ENCODE measurements around the gene SLC9A7.

SLC9A7 gene

DNA sequence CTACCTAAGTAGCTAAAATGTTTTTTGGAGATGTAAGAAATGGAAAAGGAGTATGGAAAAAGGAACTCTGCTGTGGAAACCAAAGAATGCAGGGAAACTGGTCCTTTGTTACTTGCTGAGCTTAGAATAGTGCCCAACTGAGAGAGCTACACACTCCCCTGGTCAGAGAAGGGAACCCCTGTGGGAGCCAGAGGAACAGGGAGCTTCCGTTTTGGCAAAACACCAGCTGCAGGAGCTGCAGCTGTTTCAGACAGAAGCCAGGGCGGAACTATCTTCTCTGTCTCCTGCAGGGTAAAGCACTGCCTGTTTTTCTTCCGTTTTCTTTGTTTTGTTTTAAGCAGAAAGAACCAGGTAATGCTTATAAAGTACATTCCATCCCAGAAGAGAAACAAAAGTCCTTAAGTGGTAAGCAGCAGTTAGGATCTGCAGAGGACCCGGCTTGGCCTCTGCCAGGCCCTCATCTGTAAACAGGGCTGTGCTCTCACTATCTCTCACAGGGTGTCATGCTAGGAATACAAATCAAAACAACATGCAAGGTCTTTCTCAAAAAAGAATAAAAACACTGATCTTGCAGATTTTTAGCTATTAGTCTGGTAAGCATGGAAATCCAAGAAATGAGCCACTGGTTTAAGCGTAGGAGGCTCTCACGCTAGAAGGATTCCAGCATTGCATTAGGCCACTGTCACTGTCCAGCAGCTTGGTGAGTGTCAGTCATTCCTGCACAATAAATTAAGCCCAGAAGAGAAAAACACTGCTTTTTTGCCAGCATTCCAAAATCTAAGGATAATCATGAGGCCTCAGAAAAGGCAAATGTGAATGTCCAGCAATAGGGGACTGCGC lies 109.3 kb downstream of the SLC9A7 start:
- no peak for DNase-seq (ENCODE audit: low read depth in 2 of 2)

DNA sequence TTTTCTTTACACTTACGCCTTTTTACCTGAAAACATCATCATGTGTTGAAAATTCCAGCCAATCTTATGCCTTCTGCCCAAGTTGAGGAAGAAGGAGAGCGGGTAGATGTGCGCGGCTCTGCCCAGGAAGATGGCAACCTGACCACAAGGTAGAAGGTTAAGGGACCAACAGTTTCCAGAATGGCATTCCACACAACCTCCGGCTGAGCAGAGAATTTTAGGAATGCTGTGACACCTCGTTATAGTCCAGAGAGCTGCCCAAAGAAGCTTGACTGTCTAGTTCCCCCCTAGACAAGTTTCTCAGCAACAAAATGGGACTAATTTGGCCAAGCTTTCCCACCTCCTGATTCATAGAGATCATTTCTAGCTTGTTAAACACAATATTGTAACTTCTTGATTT lies 110.3 kb downstream of the SLC9A7 start:
- no peak for DNase-seq (ENCODE audit: low read depth in 2 of 2)

DNA sequence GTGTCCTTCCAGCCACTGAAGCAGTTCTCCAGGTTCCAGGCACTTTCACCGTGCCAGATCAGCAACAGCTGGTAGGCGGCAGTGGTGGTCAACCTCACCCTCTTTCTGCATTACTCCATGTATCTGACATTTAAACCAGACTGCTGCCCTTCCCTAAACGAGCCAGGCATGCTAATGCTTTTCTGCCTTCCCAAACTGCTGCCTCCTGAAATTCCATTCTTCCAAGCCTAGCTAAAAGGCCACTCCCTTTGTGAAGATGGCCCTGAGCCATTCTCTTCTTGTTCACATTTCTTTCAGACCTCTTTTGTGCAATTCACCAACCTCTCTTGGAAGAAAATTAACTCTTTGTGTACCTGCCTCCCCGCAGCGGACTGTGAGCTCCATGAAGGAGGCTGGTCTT lies 111.7 kb downstream of the SLC9A7 start:
- no peak for DNase-seq (ENCODE audit: low read depth in 2 of 2)

DNA sequence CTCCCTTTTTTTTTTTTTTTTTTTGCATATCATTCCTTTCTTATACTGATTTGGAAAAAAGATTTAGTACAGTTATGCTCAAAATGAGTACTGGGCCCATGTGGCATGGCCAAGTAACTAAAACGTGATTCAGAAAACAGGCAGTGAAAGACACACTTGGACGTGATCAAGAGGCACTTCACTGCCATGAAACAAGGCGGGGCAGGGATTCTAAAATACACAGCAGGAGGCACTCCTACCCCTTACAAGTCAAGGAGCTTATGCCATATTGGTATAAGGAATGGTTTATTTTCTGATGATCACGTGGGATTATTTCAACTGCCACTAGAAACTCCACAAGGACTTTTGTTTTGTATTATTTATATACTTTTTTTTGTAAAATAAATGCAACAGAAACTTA lies 113.3 kb downstream of the SLC9A7 start:
- DNase-seq (ENCODE audit: low read depth in 2 of 2): no peak

DNA sequence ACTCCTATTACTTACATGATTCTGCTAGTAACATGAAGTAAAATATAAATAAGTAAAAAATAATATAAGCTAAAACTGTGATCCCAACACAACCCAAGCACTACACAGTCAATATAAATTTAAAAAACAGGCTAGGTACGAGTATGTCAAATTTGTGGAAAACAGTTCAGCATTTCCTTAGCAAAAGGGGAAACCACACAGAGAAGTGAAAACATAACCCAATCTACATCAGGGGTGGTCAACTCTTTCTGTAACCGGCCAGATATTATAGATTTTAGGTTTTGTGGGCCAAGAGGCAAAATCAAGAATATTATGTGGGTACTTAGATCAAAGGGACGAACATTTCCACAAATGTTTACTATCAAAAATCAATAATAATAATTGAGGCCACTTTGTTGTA lies 115.3 kb downstream of the SLC9A7 start:
- no peak for DNase-seq (ENCODE audit: low read depth in 2 of 2)

DNA sequence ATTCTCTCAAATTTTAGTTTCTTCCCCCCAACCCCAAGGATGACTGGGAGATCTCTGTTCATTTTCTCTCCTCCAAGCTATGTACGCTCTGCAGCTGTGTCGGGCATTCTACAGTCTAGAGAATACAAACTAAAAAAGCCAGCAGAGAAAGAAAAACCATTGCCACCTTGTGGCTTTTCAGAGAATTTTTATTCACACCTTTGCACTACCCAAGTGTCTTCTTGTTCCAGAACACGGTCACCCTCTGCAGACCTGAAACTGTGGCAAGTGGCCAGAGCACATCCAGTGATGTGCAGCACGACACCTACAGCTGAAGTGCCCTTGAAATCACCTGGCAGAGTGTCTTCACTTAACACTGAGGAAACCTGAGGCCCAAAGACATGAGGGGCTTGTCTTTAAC lies 116.8 kb downstream of the SLC9A7 start:
- DNase-seq (ENCODE audit: low read depth in 2 of 2): no peak

DNA sequence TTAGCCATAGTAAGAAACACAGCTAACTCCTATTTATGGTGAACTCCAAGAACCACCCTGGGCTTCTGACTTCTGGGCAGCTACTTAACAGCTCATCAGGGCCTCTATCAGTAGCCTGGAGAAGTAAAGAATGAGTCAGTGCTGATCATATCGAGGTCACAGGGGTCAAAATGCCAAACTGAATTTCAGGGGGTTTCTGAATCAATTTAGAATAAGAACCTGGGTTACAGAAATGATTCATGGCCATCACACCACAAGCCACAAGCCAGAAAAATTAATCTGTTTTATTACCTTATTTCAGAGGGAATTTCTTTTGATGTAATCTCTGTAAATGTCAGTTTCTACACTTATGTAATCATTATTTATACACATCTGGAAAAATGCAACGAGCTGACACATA lies 121.0 kb downstream of the SLC9A7 start:
- no peak for DNase-seq (ENCODE audit: low read depth in 2 of 2)

DNA sequence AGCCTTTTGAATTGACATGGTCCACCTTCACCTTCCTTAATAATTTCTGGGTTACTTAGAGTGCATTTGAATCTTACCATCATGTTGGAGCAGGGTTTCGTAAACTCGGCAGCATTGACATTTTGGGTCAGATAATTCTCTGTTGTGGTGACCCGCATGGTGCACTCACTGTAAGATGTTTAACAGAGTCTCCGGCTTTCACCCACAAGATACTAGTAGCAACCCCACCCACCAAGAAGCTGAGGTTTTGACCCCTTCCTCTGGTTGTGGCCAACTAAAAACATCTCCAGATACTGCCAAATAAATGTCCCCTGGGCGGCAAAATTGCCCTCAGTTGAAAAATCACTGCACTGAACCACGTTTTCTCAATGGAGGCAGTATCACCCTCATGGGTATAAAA lies 122.7 kb downstream of the SLC9A7 start:
- no peak for DNase-seq (ENCODE audit: low read depth in 2 of 2)

DNA sequence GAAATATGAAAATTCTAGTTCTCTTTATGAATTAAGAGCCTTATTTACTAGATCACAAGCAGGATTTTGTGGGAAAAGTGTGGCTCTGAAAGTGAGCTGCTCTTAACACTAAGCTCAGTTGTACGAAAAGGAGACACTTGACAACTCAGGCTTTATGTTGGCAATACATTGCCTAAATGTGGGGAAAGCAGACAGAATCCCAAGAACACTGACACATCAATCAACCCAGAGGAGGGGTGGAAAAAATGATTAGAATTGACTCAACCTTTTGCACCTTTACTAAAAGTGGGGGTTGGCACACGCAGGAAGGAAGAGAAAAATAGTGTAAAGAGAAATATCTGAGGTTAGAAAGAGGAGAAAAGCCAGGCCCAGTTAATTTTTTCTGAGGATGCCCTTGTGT lies 123.7 kb downstream of the SLC9A7 start:
- DNase-seq (ENCODE audit: low read depth in 2 of 2): no peak

DNA sequence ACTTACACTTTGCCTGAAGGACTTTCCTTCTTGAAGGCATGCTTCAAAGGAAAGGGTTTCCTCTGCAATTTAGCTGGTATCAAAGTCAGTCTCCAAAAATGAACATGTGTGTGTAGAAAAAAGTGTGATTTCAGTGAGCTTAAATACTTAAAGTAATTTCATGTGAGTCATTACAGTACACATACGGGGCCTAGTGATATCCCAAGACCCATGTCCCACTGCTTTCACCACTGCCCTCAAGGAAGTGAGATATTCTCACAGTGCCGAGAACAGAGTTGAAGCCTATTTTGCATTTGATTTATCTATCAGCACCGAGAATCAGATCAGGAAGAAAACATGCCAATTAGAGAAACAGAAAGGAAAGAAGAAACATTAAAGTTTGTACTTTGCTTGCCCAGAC lies 124.3 kb downstream of the SLC9A7 start:
- no peak for DNase-seq (ENCODE audit: low read depth in 2 of 2)

DNA sequence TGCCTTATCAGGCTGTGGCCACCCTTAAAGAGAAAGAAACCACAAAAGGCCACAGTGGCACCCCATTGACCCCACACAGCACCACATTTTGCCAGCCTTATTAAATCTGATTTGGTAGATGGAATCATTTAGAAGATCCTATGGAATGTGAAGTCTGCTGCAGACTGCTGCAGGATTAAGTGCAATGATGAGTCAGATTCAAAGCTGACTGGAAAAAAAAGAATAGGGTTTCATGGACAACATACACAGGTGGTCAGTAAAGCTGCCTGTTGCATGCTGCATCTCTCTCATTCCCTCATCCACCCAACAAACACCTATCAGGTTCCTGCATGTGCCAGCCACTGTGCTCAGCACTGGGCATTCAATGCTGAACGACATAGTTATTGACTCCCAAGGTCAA lies 128.8 kb downstream of the SLC9A7 start:
- DNase-seq (ENCODE audit: low read depth in 2 of 2): no peak

DNA sequence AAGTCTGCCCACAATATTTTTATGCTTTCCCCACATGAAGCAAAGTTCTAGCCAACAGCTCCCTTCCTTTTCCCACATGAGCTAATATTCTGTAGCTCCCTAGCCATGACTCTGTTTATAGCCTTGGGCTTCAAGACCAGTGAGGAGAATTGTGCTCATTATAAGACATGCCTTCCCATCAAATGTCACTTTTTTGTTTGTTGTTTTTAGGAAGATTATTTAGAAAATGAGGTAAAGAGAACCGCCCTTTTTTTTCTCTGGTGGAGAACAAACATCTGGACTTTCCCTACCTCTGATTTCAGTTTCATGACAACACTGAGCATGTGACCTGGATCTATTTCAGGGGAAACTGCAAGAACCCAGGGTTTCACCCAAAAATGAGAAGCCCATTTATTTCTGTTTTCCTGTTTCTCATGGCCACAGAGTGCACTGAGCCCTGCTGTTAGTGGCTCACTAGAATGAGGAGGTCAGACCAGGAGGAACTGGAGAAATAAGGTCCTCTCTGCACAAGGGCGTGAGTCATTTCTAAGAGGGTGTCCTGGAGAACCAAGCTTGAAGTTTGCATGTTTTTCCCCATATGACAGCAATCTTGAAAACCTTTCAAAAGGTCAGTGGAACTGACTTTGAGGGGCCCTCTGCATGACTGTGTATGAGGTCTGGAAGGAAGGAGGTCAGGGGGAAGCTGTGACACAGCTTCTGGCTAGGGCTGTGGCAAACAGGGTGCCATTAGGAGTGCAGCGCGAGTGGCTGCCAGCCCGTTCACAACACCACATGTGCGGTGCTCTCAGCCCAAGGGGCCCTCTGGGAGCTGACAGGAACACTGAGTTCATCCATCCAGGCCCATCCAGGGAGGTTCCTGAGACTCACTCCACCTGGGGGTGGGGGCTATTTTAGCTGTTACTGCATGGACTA lies 130.2 kb downstream of the SLC9A7 start:
- DNase-seq (ENCODE audit: low read depth in 2 of 2): no peak

DNA sequence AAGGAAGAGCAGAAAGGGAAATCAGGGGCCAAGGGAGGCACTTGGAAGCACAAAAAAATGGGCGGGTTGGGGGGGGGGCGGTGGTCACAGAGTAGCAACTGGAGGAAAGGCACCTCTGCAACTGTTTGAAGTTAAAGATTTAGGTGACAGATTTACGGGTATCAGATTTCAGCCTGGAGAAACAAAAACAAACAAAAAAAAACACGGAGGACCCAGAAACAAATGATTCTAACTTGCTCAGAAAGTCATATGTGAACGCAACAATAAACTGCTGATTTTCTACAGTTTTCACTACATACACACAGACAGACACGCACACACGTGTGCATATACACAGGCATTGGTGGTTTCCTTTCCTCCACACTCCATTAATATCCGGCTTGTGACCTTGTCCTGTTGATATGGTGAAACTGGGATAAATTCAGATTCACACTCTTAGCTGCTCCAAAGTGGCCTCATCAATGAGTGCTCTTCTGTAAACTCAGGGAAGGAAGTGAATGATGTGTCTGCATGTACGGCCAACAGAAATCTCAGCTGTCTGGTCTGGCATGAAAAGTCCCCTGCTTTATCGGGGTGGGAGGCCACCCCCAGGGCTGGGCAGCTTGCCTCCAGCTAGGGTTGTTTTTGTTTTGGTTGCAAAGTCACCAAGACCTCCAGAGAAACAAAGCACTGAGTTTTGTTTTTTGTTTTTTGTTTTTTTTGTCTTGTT lies 131.1 kb downstream of the SLC9A7 start:
- no peak for DNase-seq (ENCODE audit: low read depth in 2 of 2)

DNA sequence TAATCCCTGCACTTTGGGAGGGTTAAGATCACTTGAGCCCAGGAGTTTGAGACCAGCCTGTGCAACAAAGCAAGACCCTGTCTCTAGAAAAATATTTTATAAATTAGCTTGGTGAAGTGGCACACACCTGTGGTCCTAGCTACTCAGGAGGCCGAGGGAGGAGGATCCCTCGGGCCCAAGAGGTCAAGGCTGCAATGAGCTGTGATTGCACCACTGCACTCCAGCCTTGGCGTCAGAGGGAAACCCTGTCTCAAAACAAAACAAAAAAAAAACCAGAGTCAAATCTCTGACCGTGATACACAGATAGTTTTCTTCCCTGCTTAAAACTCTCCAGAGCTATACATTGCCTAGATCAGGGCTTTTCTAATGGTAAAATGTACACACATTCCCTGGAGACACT lies 131.9 kb downstream of the SLC9A7 start:
- DNase-seq (ENCODE audit: low read depth in 2 of 2): no peak

DNA sequence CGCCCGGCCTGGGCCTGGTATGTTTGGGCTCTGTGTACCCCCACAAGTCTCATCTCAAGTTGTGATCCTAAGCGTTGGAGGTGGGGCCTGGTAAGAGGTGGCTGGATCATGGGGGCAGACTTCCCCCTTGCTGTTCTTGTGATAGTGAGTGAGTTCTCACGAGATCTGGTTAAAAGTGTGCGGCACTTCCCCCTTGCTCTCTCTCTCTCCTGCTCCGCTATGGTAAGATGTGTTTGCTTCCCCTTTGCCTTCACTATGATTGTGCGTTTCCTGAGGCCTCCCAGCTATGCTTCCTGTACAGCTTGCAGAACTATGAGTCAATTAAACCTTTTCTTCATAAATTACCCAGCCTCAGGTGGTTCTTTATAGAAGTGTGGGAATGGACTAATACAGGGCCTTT lies 132.4 kb downstream of the SLC9A7 start:
- DNase-seq (ENCODE audit: low read depth in 2 of 2): no peak

DNA sequence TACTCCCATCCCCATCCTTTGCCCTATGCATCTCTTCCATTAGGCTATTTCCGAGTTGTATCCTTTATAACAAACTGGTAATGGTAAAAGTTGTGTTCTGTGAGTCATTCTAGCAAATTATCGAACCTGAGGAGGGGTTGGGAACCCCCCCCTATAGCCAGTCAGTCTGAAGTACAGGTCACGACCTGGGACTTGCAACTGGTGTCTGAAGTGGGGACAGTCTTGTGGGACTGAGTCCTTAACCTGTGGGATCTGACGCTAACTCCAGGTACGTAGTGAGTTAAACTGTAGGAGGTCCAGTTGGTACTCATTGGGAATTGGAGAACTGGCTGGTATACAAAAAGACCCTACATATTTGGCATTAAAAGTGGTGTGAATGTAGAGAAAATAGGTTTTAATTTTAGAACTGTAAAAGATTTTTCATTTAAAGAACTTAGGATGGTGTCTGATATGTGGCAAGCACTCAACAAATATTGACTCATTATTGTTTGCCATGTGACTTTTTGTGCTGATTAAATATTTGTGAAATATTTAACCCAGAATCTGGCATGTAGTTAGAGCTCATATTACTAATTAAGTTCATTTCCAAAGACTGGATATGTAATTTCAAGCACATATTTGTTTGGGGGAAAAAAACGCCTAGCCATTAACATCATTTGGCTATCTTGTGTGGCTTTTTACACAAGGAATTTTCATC lies 134.7 kb downstream of the SLC9A7 start:
- DNase-seq (ENCODE audit: low read depth in 2 of 2): no peak

DNA sequence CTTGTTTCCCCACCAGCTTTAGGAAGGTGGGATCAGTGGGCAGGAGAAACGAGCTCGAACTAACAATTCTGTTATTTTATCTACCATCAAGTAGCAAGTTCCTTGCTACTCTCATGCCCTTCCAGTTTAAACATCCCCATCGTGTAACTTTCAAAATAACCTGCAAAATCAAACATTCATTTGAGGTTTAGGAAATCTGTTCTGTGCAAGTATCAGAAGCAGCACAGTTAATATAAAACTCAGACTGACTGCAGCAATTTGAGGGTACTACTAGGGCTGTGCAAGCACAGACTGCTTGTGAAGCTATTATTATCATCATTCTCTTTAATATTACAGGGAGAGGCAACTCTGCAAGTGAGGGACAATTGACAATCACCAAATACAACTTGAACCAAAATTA lies 137.3 kb downstream of the SLC9A7 start:
- DNase-seq (ENCODE audit: low read depth in 2 of 2): no peak

DNA sequence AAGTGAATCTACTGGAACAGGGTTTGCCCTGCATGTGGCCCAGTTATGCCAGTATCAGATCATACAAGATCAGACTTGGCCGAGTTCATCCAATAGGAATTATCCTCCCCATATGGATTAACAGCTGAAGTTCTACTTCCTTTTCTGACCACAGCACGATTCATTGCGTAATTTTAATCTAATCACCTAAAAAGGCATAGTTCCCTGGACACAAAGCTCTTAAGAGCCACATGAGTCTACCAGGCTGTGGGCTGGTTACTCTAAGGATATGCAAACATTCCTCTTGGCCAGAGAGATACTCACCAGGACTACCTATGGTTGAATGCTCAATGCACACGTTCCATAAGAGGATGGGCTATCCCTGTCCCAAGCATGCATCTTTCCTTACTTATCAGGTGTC lies 138.4 kb downstream of the SLC9A7 start:
- DNase-seq (ENCODE audit: low read depth in 2 of 2): no peak

DNA sequence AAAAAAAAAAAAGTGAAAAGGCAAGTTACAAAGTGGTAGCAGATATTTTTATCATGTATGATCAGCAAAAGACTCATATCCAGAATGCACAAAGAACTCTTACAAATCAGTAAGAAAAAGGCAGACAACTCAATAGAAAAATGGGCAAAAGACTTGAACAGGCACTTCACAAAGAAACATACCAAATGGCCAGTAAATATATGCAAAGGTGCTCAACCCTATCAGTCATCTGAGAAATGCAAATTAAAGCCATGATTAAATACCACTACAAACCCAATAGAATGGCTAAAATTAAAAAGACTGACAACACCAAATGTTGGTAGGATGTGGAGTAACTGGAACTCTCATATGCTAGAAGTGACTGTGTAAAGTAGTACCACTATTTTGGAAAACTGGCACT lies 140.0 kb downstream of the SLC9A7 start:
- DNase-seq (ENCODE audit: low read depth in 2 of 2): no peak

DNA sequence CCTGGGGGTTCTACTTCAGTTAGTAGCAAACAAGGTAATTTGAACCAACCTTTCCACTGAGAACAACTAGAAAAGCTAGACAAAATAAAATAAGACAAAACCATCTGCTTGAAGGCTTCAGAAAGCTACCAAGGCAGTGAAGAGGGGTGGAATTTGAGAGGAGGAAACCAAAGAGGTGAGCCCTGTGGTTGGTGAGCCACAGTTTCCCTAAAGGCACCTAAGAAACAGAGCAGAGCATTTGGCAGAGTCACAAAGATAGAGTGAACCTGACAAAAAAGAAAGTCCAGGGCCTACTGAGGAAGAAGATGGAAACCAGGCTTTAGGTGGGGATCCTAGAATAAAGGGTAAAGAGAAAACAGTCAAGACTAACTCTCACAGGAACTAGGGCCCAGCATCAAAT lies 141.0 kb downstream of the SLC9A7 start:
- no peak for DNase-seq (ENCODE audit: low read depth in 2 of 2)

DNA sequence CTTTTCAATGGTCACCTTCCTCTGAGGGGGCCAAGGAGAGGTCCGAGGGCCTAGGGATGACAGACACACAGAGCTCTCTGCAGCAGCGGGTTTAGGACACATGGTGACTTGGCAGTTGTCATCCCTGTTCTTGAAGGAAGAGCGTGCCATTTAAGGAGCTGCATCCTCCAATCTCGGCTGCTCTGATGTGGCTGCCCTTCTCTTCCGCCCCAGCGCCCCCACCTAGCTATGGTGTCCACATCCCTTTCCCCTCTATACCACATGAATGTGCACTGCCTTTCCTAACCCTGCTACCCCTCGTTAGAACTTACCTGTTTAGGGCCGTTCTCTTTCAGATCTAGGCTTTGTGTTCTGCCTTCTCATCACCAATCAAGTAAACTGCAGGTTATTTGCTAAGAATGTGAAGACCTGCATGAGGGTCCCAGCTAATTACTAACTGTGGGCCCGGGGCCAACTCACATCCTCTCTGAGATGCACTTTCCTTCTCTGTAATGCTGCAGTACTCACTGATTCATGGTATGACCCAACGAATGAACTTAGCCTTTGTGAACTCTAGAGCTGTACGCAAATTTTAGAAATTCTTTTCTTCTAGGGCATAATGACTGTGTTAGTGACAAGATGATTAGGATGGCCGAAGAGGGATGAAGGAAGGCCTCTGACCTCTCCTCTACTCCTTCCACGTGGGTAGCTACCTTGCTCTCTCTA lies 147.1 kb downstream of the SLC9A7 start:
- no peak for DNase-seq (ENCODE audit: low read depth in 2 of 2)

Data from activated CD8-positive, alpha-beta memory T cell treated with anti-CD3 and anti-CD28 coated beads for 4 hours (primary cell).